Type B pancreatic cell (in vitro differentiated cells): ENCODE results near the gene KLK5. TPM values are rescaled to one million over a fixed set of nuclear protein-coding genes. Genes with fewer than 3 reads are reported as not detected.

Source experiments
- DNase-seq: peaks from one replicate; pipeline ENCODE4 v3.0.0; 2021; ENCODE audit warnings: mixed read lengths; ENCODE audit not compliant: unreplicated experiment; ENCODE audit errors: extremely low spot score
- H3K27ac Mint-ChIP-seq: 2 replicates; pipeline ENCODE4 v1.8.0; 2021; ENCODE audit warnings: mild to moderate bottlenecking, mixed read lengths
- H3K27me3 Mint-ChIP-seq: 2 replicates; pipeline ENCODE4 v1.8.0; 2021; ENCODE audit warnings: mixed read lengths
- H3K36me3 Mint-ChIP-seq: 2 replicates; pipeline ENCODE4 v1.8.0; 2021; ENCODE audit warnings: mixed read lengths
- H3K4me1 Mint-ChIP-seq: one replicate; pipeline ENCODE4 v1.8.0; 2021; ENCODE audit warnings: mixed read lengths; ENCODE audit not compliant: unreplicated experiment
- H3K4me3 Mint-ChIP-seq: 2 replicates; pipeline ENCODE4 v1.8.0; 2021; ENCODE audit warnings: mild to moderate bottlenecking, mixed read lengths
- H3K9me3 Mint-ChIP-seq: 2 replicates; pipeline ENCODE4 v1.8.0; 2021; ENCODE audit warnings: mixed read lengths
- total RNA-seq: library from RNA; stranded (reverse); gene quantifications from 2 replicates; pipeline ENCODE4 v1.2.1, GENCODE V29; 2021; ENCODE audit warnings: low replicate concordance
- TF ChIP-seq, protein P1 (sequence below): fragments of 200-600 bp; sonication (generic); conservative IDR thresholded peaks from 2 replicates; pipeline ENCODE4 v1.5.0; 2021; ENCODE audit warnings: antibody characterized with exemption, mild to moderate bottlenecking

KLK5 gene
- total RNA-seq, 1 donor from 2014 or later = not detected

DNA sequence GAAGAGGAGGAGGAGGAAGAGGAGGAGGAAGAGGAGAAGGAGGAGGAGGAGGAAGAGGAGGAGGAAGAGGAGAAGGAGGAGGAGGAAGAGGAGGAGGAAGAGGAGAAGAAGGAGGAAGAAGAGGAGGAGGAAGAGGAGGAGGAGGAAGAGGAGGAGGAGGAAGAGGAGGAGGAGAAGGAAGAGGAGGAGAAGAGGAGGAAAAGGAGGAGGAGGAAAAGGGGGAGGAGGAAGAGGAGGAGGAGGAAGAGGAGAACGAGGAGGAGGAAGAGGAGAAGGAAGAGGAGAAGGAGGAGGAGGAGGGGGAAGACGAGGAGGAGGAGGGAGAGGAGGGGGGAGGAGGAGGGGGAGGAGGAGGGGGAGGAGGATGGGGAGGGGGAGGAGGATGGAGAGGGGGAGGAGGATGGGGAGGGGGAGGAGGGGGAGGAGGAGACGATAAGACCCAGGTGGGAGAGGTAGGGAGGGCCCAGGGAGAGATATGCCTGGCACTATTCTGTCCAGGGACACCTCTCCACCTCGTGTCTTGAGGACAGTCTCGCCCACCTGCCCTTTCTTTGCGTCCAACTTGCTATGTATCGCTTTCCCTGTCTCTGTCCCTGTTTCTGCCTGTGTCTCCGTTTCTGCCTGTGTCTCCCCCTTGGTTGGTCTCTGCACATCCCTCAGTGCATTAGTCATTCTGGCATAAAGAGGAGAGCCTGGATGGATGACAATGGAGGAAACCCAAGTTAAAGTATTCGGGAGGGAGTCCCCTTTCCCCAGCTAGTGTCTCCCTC, 7.1 kb upstream of the KLK5 start:
- TF ChIP-seq, protein P1, sequence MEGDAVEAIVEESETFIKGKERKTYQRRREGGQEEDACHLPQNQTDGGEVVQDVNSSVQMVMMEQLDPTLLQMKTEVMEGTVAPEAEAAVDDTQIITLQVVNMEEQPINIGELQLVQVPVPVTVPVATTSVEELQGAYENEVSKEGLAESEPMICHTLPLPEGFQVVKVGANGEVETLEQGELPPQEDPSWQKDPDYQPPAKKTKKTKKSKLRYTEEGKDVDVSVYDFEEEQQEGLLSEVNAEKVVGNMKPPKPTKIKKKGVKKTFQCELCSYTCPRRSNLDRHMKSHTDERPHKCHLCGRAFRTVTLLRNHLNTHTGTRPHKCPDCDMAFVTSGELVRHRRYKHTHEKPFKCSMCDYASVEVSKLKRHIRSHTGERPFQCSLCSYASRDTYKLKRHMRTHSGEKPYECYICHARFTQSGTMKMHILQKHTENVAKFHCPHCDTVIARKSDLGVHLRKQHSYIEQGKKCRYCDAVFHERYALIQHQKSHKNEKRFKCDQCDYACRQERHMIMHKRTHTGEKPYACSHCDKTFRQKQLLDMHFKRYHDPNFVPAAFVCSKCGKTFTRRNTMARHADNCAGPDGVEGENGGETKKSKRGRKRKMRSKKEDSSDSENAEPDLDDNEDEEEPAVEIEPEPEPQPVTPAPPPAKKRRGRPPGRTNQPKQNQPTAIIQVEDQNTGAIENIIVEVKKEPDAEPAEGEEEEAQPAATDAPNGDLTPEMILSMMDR = no peak
- DNase-seq = no peak
- H3K36me3 Mint-ChIP-seq = no peaks in the 10 kb centered on the region
- no peak overlapping the region for H3K4me3 Mint-ChIP-seq
- H3K27me3 Mint-ChIP-seq = peaks cover 38% of the 10 kb centered on the region
- H3K9me3 Mint-ChIP-seq = no peaks in the 10 kb centered on the region
- H3K4me1 Mint-ChIP-seq = no peaks in the 10 kb centered on the region
- H3K27ac Mint-ChIP-seq = no peak overlapping the region

DNA sequence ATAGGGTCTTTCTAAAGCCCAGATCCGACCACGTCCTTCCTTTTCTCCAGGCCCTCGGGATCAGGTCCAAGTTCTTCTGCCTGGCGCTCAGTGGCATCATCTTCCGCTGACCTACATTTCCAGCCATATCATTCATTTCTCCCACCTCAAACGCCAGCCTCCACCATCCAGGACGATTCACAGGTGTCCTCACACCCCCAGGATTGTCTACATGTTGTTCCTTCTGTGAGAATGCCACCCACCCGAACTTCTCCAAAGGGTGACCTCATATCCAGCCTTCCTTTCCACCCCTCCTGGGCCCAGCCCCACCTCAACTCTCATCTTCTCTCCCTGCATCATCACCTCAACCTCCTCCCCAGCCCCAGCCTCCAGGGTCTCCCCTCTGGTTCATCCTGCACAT, 4.7 kb upstream of the KLK5 start:
- DNase-seq = no peak
- Mint-ChIP-seq H3K9me3 (no peaks in the 10 kb centered on the region), H3K27me3 (peaks cover 35% of the 10 kb centered on the region), H3K4me3 (no peak overlapping the region), H3K4me1 (no peaks in the 10 kb centered on the region), H3K36me3 (no peaks in the 10 kb centered on the region), H3K27ac (no peak overlapping the region)
- TF ChIP-seq, protein P1 = no peak

DNA sequence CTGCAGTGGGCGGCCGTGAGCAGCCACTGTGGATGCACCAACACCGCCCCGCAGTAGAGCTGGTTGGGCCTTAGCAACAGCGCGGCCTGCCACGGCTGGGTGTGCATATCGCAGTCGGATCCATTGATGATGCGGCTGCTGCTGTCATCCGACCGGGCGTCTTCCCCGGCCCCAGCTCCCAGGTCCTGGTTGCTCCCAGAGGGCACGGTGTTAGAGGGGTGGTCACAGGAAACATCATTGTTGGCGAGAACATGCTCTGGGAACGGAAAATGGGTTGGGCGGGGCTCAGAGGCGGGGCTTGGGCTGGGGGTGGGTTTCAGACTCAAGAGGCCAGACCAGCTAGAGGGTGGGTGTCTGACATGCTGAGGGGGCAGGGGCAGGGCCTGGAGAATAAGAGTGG, 3.0 kb downstream of the KLK5 start:
- H3K27me3 Mint-ChIP-seq = peaks cover 30% of the 10 kb centered on the region
- H3K4me1 Mint-ChIP-seq = no peaks in the 10 kb centered on the region
- TF ChIP-seq, protein P1 = no peak
- no peaks in the 10 kb centered on the region for H3K36me3 Mint-ChIP-seq
- H3K4me3 Mint-ChIP-seq = no peak overlapping the region
- no peak for DNase-seq
- no peaks in the 10 kb centered on the region for H3K9me3 Mint-ChIP-seq
- H3K27ac Mint-ChIP-seq = no peak overlapping the region

DNA sequence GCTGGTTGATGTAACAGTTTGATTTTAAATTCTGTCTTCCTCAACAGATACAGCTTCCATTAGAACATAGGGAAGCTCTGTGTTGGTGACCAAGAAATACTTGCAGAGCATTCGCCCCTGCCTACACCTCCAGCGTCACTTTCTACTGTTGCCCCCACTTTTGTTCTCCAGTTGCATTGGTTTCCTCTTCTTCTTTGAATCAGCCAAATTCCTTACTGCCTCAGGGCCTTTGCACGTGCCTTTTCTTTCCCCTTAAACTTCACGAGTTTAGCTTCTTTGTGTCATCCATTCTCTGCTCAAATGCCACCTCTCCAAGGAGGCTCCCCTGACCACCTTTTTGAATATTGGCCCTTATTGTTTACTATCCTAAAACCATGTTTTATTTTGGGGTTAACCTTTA, 5.7 kb downstream of the KLK5 start:
- TF ChIP-seq, protein P1 = no peak
- DNase-seq = no peak
- H3K27me3 Mint-ChIP-seq = peaks cover 27% of the 10 kb centered on the region
- no peaks in the 10 kb centered on the region for H3K4me1 Mint-ChIP-seq
- no peaks in the 10 kb centered on the region for H3K9me3 Mint-ChIP-seq
- no peak overlapping the region for H3K4me3 Mint-ChIP-seq
- H3K36me3 Mint-ChIP-seq = no peaks in the 10 kb centered on the region
- no peak overlapping the region for H3K27ac Mint-ChIP-seq

DNA sequence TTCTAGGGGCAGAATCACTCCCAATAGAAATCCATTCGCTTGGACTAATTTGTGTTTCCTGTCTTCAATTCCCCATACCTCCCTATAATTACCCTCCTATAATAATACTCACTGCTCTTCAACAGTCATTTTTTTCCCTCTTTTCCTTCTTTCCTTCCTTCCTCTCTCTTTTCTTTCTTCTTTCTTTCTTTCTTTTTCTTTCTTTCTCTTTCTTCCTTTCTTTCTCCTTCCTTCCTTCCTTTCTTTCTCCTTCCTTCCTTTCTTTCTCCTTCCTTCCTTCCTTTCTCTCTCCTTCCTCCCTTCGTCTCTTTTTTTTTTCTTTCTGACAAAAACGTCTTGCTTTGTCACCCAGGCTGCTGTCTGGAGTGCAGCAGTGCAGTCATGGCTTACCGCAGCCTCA, 8.0 kb downstream of the KLK5 start:
- peaks cover 28% of the 10 kb centered on the region for H3K27me3 Mint-ChIP-seq
- H3K36me3 Mint-ChIP-seq = no peaks in the 10 kb centered on the region
- H3K27ac Mint-ChIP-seq = no peak overlapping the region

More for the DNA sequence above, 8.0 kb downstream of the KLK5 start:
- no peak for DNase-seq
- TF ChIP-seq, protein P1 = no peak
- Mint-ChIP-seq H3K4me3 (no peak overlapping the region), H3K4me1 (no peaks in the 10 kb centered on the region), H3K9me3 (no peaks in the 10 kb centered on the region)
